Ovary (tissue), 9 donors: ENCODE results near the gene ZMYND15. TPM values are rescaled to one million over a fixed set of nuclear protein-coding genes. Genes with fewer than 3 reads are reported as not detected.

Experiments
- DNase-seq, 5 donors: peaks; one replicate each; pipeline ENCODE4 v3.0.0-alpha.2; 2019 to 2020
- H3K27ac ChIP-seq, 2 donors: fragments of 200-600 bp; one replicate each; pipeline versions ENCODE4 v1.5.1 to v1.8.0; 2019 to 2022
- H3K27me3 ChIP-seq: fragments of 200-600 bp; one replicate; pipeline ENCODE4 v1.8.0; 2022
- H3K36me3 ChIP-seq: fragments of 200-600 bp; sonication (generic); one replicate; pipeline ENCODE4 v1.5.1; 2019
- H3K4me1 ChIP-seq: one replicate; pipeline ENCODE4 v1.8.1; 2013; ENCODE audit warnings: mild to moderate bottlenecking, moderate library complexity; ENCODE audit not compliant: insufficient read depth
- H3K4me3 ChIP-seq: fragments of 200-600 bp; sonication (generic); one replicate; pipeline ENCODE4 v1.5.1; 2017
- H3K9me3 ChIP-seq, 2 donors: fragments of 200-600 bp in 1 of 2; sonication (generic) in 1 of 2; one replicate each; pipeline versions ENCODE4 v1.5.1 to v1.8.1; 2013 to 2019; ENCODE audit warnings: mild to moderate bottlenecking in 1 of 2, moderate library complexity in 1 of 2
- EP300 ChIP-seq: sonication (generic); formaldehyde crosslinking; IDR thresholded peaks from one replicate; pipeline ENCODE4 v1.6.1; 2017; ENCODE audit warnings: antibody characterized with exemption
- POLR2A ChIP-seq: fragments of 450-650 bp; IDR thresholded peaks from one replicate; pipeline ENCODE4 v1.6.1; 2017; ENCODE audit warnings: antibody characterized with exemption, mild to moderate bottlenecking, moderate library complexity
- WGBS, 3 donors: extraction: QIAGEN DNeasy Blood & Tissue Kit in 1 of 3; methylation state at CpG; one replicate each; pipeline versions ENCODE4 v1.1.5 to v1.1.7; 2013 to 2017; 5-methylcytosine and 5-hydroxymethylcytosine counted together
- intact Hi-C, 4 donors: fragments of 100-400 bp; cut with DNase I; formaldehyde crosslinking; loops; one replicate each; pipeline versions ENCODE4 v1.11.0 to v1.15.1; 2022 to 2023
- polyA plus RNA-seq, 2 donors: library from polyadenylated mRNA; stranded (reverse); fragments of 200-250 nt in 1 of 2; fragments of 350-450 nt in 1 of 2; fragmentation: Illumina TruSeq in 1 of 2; extraction: RNeasy Lipid Tissue Mini Kit (QIAGEN cat#74804) in 1 of 2; gene quantifications; one replicate each; pipeline ENCODE4 v1.2.3, GENCODE V29; 2013 to 2014
- total RNA-seq, 7 donors: library from RNA; depleted of rRNA in 2 of 7; stranded (reverse); fragments of >200 nt in 2 of 7; fragmentation: NEBNext Ultra II Directional in 3 of 7; extraction: Animal tissue kit (Norgen Biotek cat#: 25700) in 3 of 7; gene quantifications; one replicate each; pipeline versions ENCODE4 v1.1.0 to v1.2.4, GENCODE V29; 2016 to 2023
- TF ChIP-seq, protein P1 (sequence below), 3 donors: fragments of 450-650 bp in 2 of 3; fragments of 200-600 bp in 1 of 3; IDR thresholded peaks; one replicate each; pipeline versions ENCODE4 v1.5.1 to v1.8.0; 2016 to 2022; ENCODE audit warnings: antibody characterized with exemption in 3 of 3, mild to moderate bottlenecking in 1 of 3
- donor health status: DM: no; HTN: no; CAD: no; lungs with moderate emphysema.
- donor health status: DM: no; HTN: no; CAD: no.
- donor health status: Bipolar disorder and iron deficiency.
- donor health status: DM: yes; HTN: yes; CAD: no.
- donor health status: DM: no; HTN: no; CAD: no.
- donor health status: DM: yes; HTN: yes; CAD: no.

Gene ZMYND15
- total and polyA plus RNA-seq, 9 donors = 0.33 to 1.4 (median 0.94) TPM

DNA sequence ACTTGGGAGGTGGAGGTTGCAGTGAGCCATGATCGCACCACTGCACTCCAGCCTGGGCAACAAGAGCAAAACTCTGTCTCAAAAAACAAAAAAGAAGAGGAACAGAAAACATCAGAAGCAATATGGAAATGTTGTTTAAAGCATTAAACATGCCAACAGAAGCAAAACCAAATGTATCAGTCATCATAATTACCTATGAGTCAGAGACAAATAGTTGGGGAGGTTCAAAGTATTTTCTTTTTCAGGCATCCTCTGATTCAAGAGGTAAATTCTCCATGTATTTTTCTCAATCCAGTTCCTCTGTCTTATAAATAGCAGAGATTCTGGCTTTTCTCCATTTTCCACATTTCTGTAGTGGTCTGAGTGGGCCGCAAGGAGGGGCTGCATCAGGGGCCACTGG, 30.0 kb downstream of the ZMYND15 start:
- intact Hi-C loops = no loop called here

DNA sequence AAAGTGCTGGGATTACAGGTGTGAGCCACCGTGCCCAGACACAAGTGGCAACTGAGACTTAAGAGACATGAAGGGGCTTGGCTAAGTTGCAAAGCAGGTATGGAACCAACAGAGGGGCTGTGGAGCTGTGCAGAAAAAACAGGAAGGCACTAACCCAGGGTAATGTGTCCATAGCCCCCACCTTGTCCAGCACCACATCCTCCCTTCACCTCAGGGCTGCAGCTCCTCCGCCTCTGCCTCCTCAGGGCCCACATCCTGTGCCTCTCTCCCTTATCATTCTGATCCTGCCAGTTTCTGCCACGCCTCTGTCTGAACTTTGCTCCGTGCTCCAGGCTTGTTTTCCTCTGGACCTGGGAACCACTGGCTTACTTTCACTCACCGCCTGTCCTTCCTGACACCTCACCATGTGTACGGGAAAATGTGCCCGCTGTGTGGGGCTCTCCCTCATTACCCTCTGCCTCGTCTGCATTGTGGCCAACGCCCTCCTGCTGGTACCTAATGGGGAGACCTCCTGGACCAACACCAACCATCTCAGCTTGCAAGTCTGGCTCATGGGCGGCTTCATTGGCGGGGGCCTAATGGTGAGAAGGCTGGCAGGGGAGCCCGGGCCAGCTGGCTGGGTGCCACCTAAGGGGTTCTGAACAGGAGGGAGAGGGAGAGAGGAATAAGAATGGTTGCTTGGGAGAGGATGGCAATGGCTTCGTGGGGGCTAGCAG, 32.0 kb downstream of the ZMYND15 start, which contains the start of gene TM4SF5:
TM4SF5 (plus strand) TSS at position 368 of the 716 bp plus-strand sequence; CDS start at position 405, 37 bp downstream.
- Histone ChIP-seq H3K27ac (no peak within 1 kb of the TSS), H3K27me3 (no peaks in the 10 kb centered on the region), H3K36me3 (no peaks in the 10 kb centered on the region), H3K9me3 (no peaks in the 10 kb centered on the region), H3K4me3 (no peak within 1 kb of the TSS), H3K4me1 (no peaks in the 10 kb centered on the region)
- intact Hi-C loops = no loop called here
- no peak for DNase-seq
- WGBS, 3 donors = 56 to 68% (median 58%) methylated on average over 13 of the region's 13 CpGs
- TF ChIP-seq EP300 = no peak
- TF ChIP-seq POLR2A = no peak
- TF ChIP-seq, protein P1, sequence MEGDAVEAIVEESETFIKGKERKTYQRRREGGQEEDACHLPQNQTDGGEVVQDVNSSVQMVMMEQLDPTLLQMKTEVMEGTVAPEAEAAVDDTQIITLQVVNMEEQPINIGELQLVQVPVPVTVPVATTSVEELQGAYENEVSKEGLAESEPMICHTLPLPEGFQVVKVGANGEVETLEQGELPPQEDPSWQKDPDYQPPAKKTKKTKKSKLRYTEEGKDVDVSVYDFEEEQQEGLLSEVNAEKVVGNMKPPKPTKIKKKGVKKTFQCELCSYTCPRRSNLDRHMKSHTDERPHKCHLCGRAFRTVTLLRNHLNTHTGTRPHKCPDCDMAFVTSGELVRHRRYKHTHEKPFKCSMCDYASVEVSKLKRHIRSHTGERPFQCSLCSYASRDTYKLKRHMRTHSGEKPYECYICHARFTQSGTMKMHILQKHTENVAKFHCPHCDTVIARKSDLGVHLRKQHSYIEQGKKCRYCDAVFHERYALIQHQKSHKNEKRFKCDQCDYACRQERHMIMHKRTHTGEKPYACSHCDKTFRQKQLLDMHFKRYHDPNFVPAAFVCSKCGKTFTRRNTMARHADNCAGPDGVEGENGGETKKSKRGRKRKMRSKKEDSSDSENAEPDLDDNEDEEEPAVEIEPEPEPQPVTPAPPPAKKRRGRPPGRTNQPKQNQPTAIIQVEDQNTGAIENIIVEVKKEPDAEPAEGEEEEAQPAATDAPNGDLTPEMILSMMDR (IDR thresholded peaks at IDR 0.05) = no peak

More for the DNA sequence above, 30.0 kb downstream of the ZMYND15 start:
- H3K27ac ChIP-seq = no peak overlapping the region
- WGBS, 3 donors = 80 to 95% (median 89%) methylated on average over 2 of the region's 2 CpGs
- TF ChIP-seq POLR2A = no peak
- TF ChIP-seq, protein P1 (IDR thresholded peaks at IDR 0.05) = no peak
- no peak for TF ChIP-seq EP300
- H3K36me3 ChIP-seq = no peaks in the 10 kb centered on the region
- DNase-seq = no peak
- no peaks in the 10 kb centered on the region for H3K27me3 ChIP-seq
- H3K4me3 ChIP-seq = no peak overlapping the region
- no peaks in the 10 kb centered on the region for H3K4me1 ChIP-seq
- H3K9me3 ChIP-seq = no peaks in the 10 kb centered on the region

DNA sequence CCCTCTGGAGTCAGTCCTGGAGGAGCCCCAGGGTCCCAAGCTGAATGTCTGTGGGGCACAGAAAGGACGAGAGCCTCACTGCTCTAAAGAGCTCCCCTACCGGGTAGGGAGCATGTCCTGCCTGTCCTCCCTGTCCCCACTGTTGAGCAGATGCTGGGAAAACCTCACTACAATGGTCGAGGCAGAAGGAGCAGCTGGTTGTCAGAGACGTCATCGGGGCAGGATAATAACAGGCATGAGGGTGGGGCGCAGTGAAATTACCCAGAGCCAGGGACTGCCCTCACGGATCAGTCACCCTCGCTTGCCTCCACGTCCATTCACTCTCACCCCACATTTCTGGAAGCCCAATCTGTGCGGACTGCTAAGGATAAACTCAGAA, 32.6 kb downstream of the ZMYND15 start:
- no peak for DNase-seq
- Histone ChIP-seq H3K4me3 (no peak overlapping the region), H3K4me1 (no peaks in the 10 kb centered on the region), H3K9me3 (no peaks in the 10 kb centered on the region), H3K27ac (no peak overlapping the region), H3K36me3 (no peaks in the 10 kb centered on the region), H3K27me3 (no peaks in the 10 kb centered on the region)
- TF ChIP-seq EP300 (no peak), POLR2A (no peak)
- intact Hi-C loops = no loop called here
- WGBS, 3 donors = 54 to 73% (median 55%) methylated on average over 10 of the region's 10 CpGs

DNA sequence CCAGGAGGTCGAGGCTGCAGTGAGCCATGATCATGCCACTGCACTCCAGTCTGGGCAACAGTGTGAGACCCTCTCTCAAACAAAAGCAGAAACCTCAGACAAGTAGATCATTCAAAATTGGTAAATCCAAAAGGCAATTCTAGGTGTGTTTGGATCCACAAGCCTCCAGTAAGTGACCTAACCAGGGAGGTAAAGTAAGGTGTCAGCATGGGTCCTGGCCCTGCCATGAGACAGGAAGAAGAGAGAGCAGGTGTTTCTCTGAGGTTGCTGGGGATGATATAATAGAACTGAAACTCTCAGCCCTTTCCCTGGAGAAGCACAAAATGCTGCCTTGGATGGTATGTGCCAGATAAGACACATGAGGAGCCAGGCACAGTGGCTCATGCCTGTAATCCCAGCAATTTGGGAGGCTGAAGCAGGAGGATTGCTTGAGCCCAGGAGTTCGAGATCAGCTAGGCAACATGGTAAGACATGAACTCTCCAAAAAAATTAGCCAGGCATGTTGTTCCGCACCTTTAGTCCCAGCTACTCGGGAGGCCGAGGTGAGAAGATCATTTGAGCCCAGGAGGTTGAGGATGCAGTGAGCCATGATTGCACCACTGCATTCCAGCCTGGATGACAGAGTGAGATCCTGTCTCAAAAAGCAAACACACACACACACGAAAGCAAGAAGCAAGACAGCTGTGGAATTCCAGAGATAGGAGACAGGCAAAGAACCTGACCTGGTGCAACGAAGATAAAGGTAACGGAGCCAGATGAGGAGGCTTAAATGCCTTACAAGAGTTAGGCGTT, 38.5 kb downstream of the ZMYND15 start:
- Histone ChIP-seq H3K4me3 (no peak overlapping the region), H3K27ac (no peak overlapping the region), H3K27me3 (no peaks in the 10 kb centered on the region), H3K9me3 (no peaks in the 10 kb centered on the region), H3K36me3 (no peaks in the 10 kb centered on the region), H3K4me1 (no peaks in the 10 kb centered on the region)
- no peak for DNase-seq
- 54 to 63% (median 57%) methylated on average over 9 of the region's 9 CpGs for WGBS, 3 donors
- no peak for TF ChIP-seq POLR2A
- TF ChIP-seq, protein P1 (IDR thresholded peaks at IDR 0.05) = no peak
- no peak for TF ChIP-seq EP300
- intact Hi-C loops = no loop called here
